Measurements from ENCODE around the gene NEGR1.

DNA sequence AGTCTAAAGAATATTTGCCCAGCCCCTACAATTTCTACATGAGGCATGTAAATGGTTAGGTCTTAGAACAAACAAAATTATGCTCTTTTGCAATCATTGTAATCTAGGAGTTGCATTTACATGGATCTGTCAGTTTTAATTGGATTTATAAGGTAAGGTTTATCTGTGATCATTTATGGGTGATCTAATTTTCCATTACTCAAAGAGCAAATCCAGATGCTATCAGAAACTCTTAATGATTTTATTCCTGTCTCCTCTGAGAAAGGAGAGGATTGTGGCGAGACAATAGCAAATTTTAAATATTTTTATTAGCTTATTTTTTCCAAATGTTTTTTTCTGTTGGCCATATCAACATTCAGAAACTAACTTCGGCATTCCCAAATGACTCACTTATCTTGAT, 14.2 kb upstream of the NEGR1 start:
- TF ChIP-seq, protein P1, sequence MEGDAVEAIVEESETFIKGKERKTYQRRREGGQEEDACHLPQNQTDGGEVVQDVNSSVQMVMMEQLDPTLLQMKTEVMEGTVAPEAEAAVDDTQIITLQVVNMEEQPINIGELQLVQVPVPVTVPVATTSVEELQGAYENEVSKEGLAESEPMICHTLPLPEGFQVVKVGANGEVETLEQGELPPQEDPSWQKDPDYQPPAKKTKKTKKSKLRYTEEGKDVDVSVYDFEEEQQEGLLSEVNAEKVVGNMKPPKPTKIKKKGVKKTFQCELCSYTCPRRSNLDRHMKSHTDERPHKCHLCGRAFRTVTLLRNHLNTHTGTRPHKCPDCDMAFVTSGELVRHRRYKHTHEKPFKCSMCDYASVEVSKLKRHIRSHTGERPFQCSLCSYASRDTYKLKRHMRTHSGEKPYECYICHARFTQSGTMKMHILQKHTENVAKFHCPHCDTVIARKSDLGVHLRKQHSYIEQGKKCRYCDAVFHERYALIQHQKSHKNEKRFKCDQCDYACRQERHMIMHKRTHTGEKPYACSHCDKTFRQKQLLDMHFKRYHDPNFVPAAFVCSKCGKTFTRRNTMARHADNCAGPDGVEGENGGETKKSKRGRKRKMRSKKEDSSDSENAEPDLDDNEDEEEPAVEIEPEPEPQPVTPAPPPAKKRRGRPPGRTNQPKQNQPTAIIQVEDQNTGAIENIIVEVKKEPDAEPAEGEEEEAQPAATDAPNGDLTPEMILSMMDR (IDR thresholded peaks at IDR 0.05 in 8 of 11, conservative IDR thresholded peaks at IDR 0.05 in 3 of 11): no peak
- TF ChIP-seq POLR2A (IDR thresholded peaks at IDR 0.05) (no peak), POLR2AphosphoS5 (IDR thresholded peaks at IDR 0.05) (no peak)
